HG02981 (cell line): ENCODE data around the gene MCOLN1.

Source experiments
- ATAC-seq: cut with Tn5 transposase; IDR thresholded peaks from one replicate; pipeline ENCODE4 v1.9.1; 2021; ENCODE audit warnings: mild to moderate bottlenecking, moderate library complexity; ENCODE audit not compliant: unreplicated experiment

MCOLN1 gene

GRCh38 chr19:7540761-7541474 is 18.5 kb downstream of the MCOLN1 start:
- no peak for ATAC-seq

GRCh38 chr19:7541475-7541824 is 19.0 kb downstream of the MCOLN1 start:
- ATAC-seq, result no peak

- no peak for ATAC-seq
These were observed 19.5 kb downstream of the MCOLN1 start for GRCh38 chr19:7541828-7542443.

- ATAC-seq, result no peak
These were observed 20.3 kb downstream of the MCOLN1 start for GRCh38 chr19:7542556-7543348.

- ATAC-seq, result no peak
These were observed 22.2 kb downstream of the MCOLN1 start for GRCh38 chr19:7544626-7545025.

- no peak for ATAC-seq
These were observed 22.9 kb downstream of the MCOLN1 start for GRCh38 chr19:7545300-7545699.

- ATAC-seq, result no peak
These were observed 23.5 kb downstream of the MCOLN1 start for GRCh38 chr19:7545904-7546303.

GRCh38 chr19:7547159-7547558 is 24.7 kb downstream of the MCOLN1 start:
- no peak for ATAC-seq

- no peak for ATAC-seq
These were observed 27.2 kb downstream of the MCOLN1 start for GRCh38 chr19:7549429-7550148.

- ATAC-seq, result no peak
These were observed 27.8 kb downstream of the MCOLN1 start for GRCh38 chr19:7550169-7550770.

- no peak for ATAC-seq
These were observed 28.8 kb downstream of the MCOLN1 start for GRCh38 chr19:7550987-7551761.

GRCh38 chr19:7552781-7553180 is 30.4 kb downstream of the MCOLN1 start:
- no peak for ATAC-seq

GRCh38 chr19:7554565-7554964 is 32.1 kb downstream of the MCOLN1 start:
- no peak for ATAC-seq

GRCh38 chr19:7554990-7555864 is 32.8 kb downstream of the MCOLN1 start:
- ATAC-seq, result no peak

GRCh38 chr19:7556696-7557315 is 34.4 kb downstream of the MCOLN1 start:
- no peak for ATAC-seq

- no peak for ATAC-seq
These were observed 36.2 kb downstream of the MCOLN1 start for GRCh38 chr19:7558667-7559066.

GRCh38 chr19:7559102-7559501 is 36.7 kb downstream of the MCOLN1 start:
- no peak for ATAC-seq

GRCh38 chr19:7560255-7560654 is 37.8 kb downstream of the MCOLN1 start:
- ATAC-seq, result no peak

GRCh38 chr19:7561325-7561724 is 38.9 kb downstream of the MCOLN1 start:
- no peak for ATAC-seq
